CD4-positive, alpha-beta T cell (primary cell): ENCODE data around the gene ITGAE. TPM values are rescaled to one million over a fixed set of nuclear protein-coding genes. Genes with fewer than 3 reads are reported as not detected.
A peak's percentile ranks its signal among the peaks of the same experiment; 100 is the strongest.

ENCODE experiments used
- ATAC-seq: fragments of 200-7000 bp; cut with Tn5 transposase; one replicate; pipeline ENCODE4 v1.10.0; 2022; ENCODE audit warnings: mild to moderate bottlenecking; ENCODE audit not compliant: poor library complexity
- CTCF ChIA-PET: fragments of 350-600 bp; sonication (Branson Sonifier 250); formaldehyde crosslinking; loops from one replicate; lab custom pipeline; 2021; ENCODE audit warnings: antibody characterized with exemption, inconsistent platforms; lab: Charles Lee
- POLR2A ChIA-PET: fragments of 350-600 bp; sonication (Branson Sonifier 250); formaldehyde crosslinking; loops from one replicate; lab custom pipeline; 2021; ENCODE audit warnings: antibody characterized with exemption, inconsistent platforms; lab: Charles Lee
- DNase-seq, 14 experiments: peaks; one replicate each; pipeline ENCODE4 v3.0.0-alpha.2; 2013 to 2020; ENCODE audit warnings: mixed read lengths in 2 of 14
- H3K27ac ChIP-seq, 2 donors: one replicate each; pipeline versions ENCODE4 v1.5.1 to v1.7.0; 2013; ENCODE audit warnings: low read length in 2 of 2, low read depth in 1 of 2, mild to moderate bottlenecking in 1 of 2
- H3K27me3 ChIP-seq, 2 experiments: 1 replicate in 1 of 2; 2 replicates in 1 of 2; pipeline versions ENCODE4 v1.6.1 to v1.7.0; 2013; ENCODE audit warnings: low read length in 2 of 2, control low read depth in 1 of 2, mild to moderate bottlenecking in 1 of 2, moderate library complexity in 1 of 2; ENCODE audit not compliant: insufficient read depth in 2 of 2, control insufficient read depth in 1 of 2
- H3K36me3 ChIP-seq: one replicate; pipeline ENCODE4 v1.6.1; 2013; ENCODE audit warnings: low read length, control low read depth; ENCODE audit not compliant: insufficient read depth
- H3K4me1 ChIP-seq: one replicate; pipeline ENCODE4 v1.6.1; 2013; ENCODE audit warnings: low read length, control low read depth; ENCODE audit not compliant: insufficient read depth
- H3K4me3 ChIP-seq: one replicate; pipeline ENCODE4 v1.5.1; 2013; ENCODE audit warnings: mild to moderate bottlenecking, low read length, moderate library complexity
- H3K9me3 ChIP-seq, 2 experiments: 1 replicate in 1 of 2; 2 replicates in 1 of 2; pipeline versions ENCODE4 v1.6.1 to v1.7.0; 2013; ENCODE audit warnings: low read length in 2 of 2, mild to moderate bottlenecking in 2 of 2, control low read depth in 1 of 2, moderate library complexity in 1 of 2; ENCODE audit not compliant: control insufficient read depth in 1 of 2, insufficient read depth in 1 of 2
- H3K27ac Mint-ChIP-seq: one replicate; pipeline ENCODE4 v1.8.0; 2020; ENCODE audit warnings: mixed read lengths
- H3K27me3 Mint-ChIP-seq: one replicate; pipeline ENCODE4 v1.8.0; 2021; ENCODE audit warnings: mixed read lengths
- H3K36me3 Mint-ChIP-seq: one replicate; pipeline ENCODE4 v1.8.0; 2021; ENCODE audit warnings: low read depth, mixed read lengths
- H3K4me1 Mint-ChIP-seq: one replicate; pipeline ENCODE4 v1.8.0; 2021; ENCODE audit warnings: low read depth, mixed read lengths
- H3K4me3 Mint-ChIP-seq: one replicate; pipeline ENCODE4 v1.8.0; 2020; ENCODE audit warnings: mild to moderate bottlenecking, mixed read lengths
- H3K9me3 Mint-ChIP-seq: one replicate; pipeline ENCODE4 v1.8.0; 2020; ENCODE audit warnings: mixed read lengths
- CTCF ChIP-seq: fragments of 200-600 bp; IDR thresholded peaks from one replicate; pipeline ENCODE4 v1.8.0; 2022; ENCODE audit warnings: antibody characterized with exemption, mild to moderate bottlenecking
- intact Hi-C, 2 experiments: fragments of 100-400 bp; cut with DNase I in 1 of 2; cut with micrococcal nuclease in 1 of 2; formaldehyde crosslinking; loops; one replicate each; pipeline versions ENCODE4 v1.15.1 to v1.9.0; 2023 to 2025; cut with DNase I, micrococcal nuclease
- total RNA-seq, 174 experiments: library from RNA in 2 of 174; stranded (reverse) in 2 of 174; gene quantifications; one replicate each; pipeline ENCODE4 v1.2.3 and lab custom pipeline; 2021 to 2026

ITGAE gene
- total RNA-seq, 2 experiments from 2014 or later = 15.8 to 18.3 TPM

- Histone ChIP-seq H3K27me3 (no peaks in the 10 kb centered on the region), H3K36me3 (peaks cover 2% of the 10 kb centered on the region), H3K27ac (peak overlapping the region in 1 of 2 donors; percentile 25), H3K4me3 (peak overlapping the region; percentile 86), H3K9me3 (no peaks in the 10 kb centered on the region), H3K4me1 (peaks cover 31% of the 10 kb centered on the region)
- ChIA-PET POLR2A (interaction anchor here (0.7 to 2.4 kb wide), 10 partner anchors 11 to 270 kb away, joined by 3 to 20 read pairs (median 6); partner anchors contain the start of genes CTNS, HASPIN and SHPK), CTCF (interaction anchor here (1.2 to 1.7 kb wide), 3 partner anchors 12 to 43 kb away, joined by 3 to 7 read pairs (median 5); partner anchors contain the start of gene HASPIN)
- DNase-seq (no peak), ATAC-seq (peak; percentile 18)
- H3K27ac Mint-ChIP-seq = peak overlapping the region; percentile 72
- H3K4me3 Mint-ChIP-seq = peak overlapping the region; percentile 89
- no peaks in the 10 kb centered on the region for H3K9me3 Mint-ChIP-seq
- TF ChIP-seq CTCF = no peak
- no peaks in the 10 kb centered on the region for H3K27me3 Mint-ChIP-seq
- intact Hi-C loops = no loop called here
- H3K4me1 Mint-ChIP-seq = peaks cover 36% of the 10 kb centered on the region
- H3K36me3 Mint-ChIP-seq = peaks cover 8% of the 10 kb centered on the region
Observed at GRCh38 chr17:3695129-3695722, 105.8 kb downstream of the ITGAE start.

GRCh38 chr17:3693829-3694231 is 107.2 kb downstream of the ITGAE start:
- peaks cover 36% of the 10 kb centered on the region for H3K4me1 Mint-ChIP-seq
- H3K27ac Mint-ChIP-seq = peak overlapping the region; percentile 80
- H3K9me3 Mint-ChIP-seq = no peaks in the 10 kb centered on the region
- POLR2A ChIA-PET = interaction anchor here (2.0 kb wide), 1 partner anchor 13 kb away, joined by 5 read pairs; no protein-coding TSS in a partner anchor
- H3K27ac ChIP-seq = no peak overlapping the region
- H3K27me3 ChIP-seq = no peaks in the 10 kb centered on the region
- peaks cover 31% of the 10 kb centered on the region for H3K4me1 ChIP-seq
- no peak for TF ChIP-seq CTCF
- intact Hi-C loops = no loop called here
- H3K4me3 Mint-ChIP-seq = peak overlapping the region; percentile 94
- ATAC-seq (no peak), DNase-seq (peak in 2 of 14 experiments; percentile 43 to 58)
- CTCF ChIA-PET = interaction anchor here (0.8 kb wide), 1 partner anchor 29 kb away, joined by 4 read pairs; no protein-coding TSS in a partner anchor
- H3K36me3 Mint-ChIP-seq = peaks cover 11% of the 10 kb centered on the region
- no peaks in the 10 kb centered on the region for H3K27me3 Mint-ChIP-seq
- H3K36me3 ChIP-seq = peaks cover 12% of the 10 kb centered on the region
- no peak overlapping the region for H3K4me3 ChIP-seq
- no peaks in the 10 kb centered on the region for H3K9me3 ChIP-seq

- Histone ChIP-seq H3K4me3 (no peak overlapping the region), H3K4me1 (peaks cover 31% of the 10 kb centered on the region), H3K27me3 (no peaks in the 10 kb centered on the region), H3K9me3 (no peaks in the 10 kb centered on the region), H3K36me3 (peaks cover 12% of the 10 kb centered on the region), H3K27ac (no peak overlapping the region)
- no peak for TF ChIP-seq CTCF
- no peaks in the 10 kb centered on the region for H3K9me3 Mint-ChIP-seq
- ATAC-seq (no peak), DNase-seq (no peak)
- H3K27me3 Mint-ChIP-seq = no peaks in the 10 kb centered on the region
- intact Hi-C loops = no loop called here
- peaks cover 16% of the 10 kb centered on the region for H3K36me3 Mint-ChIP-seq
- peaks cover 32% of the 10 kb centered on the region for H3K4me1 Mint-ChIP-seq
- ChIA-PET POLR2A (interaction anchor here (0.6 to 0.7 kb wide), 2 partner anchors 42 to 1487 kb away, joined by 3 read pairs; no protein-coding TSS in a partner anchor), CTCF (no interaction called here)
- H3K27ac Mint-ChIP-seq = peak overlapping the region; percentile 56
- H3K4me3 Mint-ChIP-seq = peak overlapping the region; percentile 65
Observed at GRCh38 chr17:3693141-3693540, 107.8 kb downstream of the ITGAE start.
